Stimulated activated CD4-positive, alpha-beta T cell treated with anti-CD3 and anti-CD28 coated beads, TNF-alpha, amount 100 ng/mL, for 1 hour (primary cell): ENCODE data around the gene PRPF38A.

Source experiments
- DNase-seq, 3 donors: peaks; one replicate each; pipeline ENCODE4 v3.0.0-alpha.2; 2020; ENCODE audit warnings: low read depth in 3 of 3, low spot score in 1 of 3

The PRPF38A gene

DNA sequence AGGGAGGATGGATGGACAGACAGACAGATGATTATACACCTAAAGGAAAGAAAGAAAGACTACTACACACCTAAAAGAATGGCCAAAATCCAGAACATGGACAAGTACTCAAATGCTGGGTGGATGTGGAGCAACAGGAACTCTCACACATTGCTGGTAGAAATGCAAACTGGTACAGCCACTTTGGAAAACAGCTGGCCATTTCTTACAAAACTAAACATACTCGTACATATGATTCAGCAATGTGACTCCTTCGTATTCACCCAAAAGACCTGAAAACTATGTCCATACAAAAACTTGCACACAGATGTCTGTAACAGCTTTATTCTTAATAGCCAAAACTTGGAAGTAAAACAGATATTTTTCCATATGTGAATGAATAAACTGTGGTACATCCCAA is 51.3 kb downstream of the PRPF38A start:
- no peak for DNase-seq

DNA sequence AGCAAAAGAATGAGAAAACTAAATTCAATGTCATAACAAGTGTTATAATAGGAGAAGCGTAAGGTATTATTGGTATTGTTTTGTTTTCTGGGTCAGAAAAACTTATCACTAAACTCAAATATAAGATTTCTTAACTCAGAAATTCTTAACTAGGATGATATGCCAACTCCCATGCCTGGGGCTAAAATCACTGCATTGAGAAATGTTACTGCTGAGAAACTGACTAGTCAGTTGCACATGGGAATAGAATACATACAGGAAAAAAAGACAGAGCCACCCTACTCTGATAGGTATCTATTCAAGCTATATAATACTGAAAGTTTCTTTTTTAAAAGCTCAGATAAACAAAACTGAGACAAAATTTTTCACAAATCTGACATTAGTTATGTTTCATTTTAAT is 56.3 kb downstream of the PRPF38A start:
- DNase-seq = no peak

GRCh38 chr1:52461821-52462220 is 57.4 kb downstream of the PRPF38A start:
- DNase-seq = no peak

- no peak for DNase-seq
These were observed 59.5 kb downstream of the PRPF38A start for GRCh38 chr1:52463891-52464290.

DNA sequence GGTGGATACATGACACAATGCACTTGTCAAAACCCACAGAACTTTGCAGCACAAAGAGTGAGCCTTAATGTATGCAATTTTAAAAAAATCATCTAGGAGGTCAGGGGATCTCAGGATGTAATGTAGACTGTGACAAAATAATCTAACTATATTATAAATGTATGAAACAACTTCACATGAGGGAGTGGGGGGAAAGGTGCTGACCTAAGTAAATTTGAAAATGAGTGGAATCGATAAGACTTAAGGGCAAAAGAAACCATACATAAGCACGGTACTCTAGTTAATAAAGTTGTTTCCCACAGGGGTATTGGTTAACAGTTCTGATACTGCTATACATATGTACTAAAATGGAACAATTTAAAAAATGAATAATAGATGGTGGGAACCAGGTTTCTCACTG is 64.7 kb downstream of the PRPF38A start:
- DNase-seq = no peak
